GM13976 (cell line): Measurements from ENCODE around the gene AMOT.

Experiments
- DNase-seq: peaks from one replicate; pipeline ENCODE4 v3.0.0; 2012; ENCODE audit warnings: low spot score
- in situ Hi-C: fragments of 300-500 bp; cut with MboI; formaldehyde crosslinking; loops from one replicate; pipeline ENCODE4 v1.12.0; 2022; ENCODE audit warnings: low sequenced_read_pairs, mixed read lengths, inconsistent platforms; ENCODE audit not compliant: unreplicated experiment
- TF ChIP-seq, protein P1 (sequence below): IDR thresholded peaks from 2 replicates; pipeline ENCODE4 v1.5.1; 2012; ENCODE audit warnings: borderline replicate concordance, mild to moderate bottlenecking; ENCODE audit not compliant: insufficient read depth; ENCODE audit errors: extremely low read depth, missing control alignments, control extremely low read depth

AMOT gene

DNA sequence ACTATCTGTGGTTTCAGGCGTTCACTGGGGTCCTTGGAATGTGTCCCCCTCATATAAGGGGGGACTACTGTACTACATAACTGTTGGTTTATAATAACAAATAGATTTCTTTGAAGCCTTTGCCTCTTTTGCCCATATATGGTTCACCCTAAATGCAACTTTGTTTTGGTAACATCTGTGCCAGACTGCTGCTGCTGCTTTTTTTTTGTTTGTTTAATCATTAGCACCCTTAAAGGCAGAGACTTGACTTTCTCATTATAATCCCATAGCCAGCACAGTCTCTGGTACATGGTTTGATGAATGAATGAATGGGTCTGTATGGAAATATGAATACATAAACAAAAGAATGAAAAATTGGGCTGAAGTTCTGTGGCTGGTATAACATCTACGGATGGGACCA lies 80.7 kb downstream of the AMOT start:
- in situ Hi-C loops = no loop called here
- TF ChIP-seq, protein P1, sequence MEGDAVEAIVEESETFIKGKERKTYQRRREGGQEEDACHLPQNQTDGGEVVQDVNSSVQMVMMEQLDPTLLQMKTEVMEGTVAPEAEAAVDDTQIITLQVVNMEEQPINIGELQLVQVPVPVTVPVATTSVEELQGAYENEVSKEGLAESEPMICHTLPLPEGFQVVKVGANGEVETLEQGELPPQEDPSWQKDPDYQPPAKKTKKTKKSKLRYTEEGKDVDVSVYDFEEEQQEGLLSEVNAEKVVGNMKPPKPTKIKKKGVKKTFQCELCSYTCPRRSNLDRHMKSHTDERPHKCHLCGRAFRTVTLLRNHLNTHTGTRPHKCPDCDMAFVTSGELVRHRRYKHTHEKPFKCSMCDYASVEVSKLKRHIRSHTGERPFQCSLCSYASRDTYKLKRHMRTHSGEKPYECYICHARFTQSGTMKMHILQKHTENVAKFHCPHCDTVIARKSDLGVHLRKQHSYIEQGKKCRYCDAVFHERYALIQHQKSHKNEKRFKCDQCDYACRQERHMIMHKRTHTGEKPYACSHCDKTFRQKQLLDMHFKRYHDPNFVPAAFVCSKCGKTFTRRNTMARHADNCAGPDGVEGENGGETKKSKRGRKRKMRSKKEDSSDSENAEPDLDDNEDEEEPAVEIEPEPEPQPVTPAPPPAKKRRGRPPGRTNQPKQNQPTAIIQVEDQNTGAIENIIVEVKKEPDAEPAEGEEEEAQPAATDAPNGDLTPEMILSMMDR = no peak
- no peak for DNase-seq

DNA sequence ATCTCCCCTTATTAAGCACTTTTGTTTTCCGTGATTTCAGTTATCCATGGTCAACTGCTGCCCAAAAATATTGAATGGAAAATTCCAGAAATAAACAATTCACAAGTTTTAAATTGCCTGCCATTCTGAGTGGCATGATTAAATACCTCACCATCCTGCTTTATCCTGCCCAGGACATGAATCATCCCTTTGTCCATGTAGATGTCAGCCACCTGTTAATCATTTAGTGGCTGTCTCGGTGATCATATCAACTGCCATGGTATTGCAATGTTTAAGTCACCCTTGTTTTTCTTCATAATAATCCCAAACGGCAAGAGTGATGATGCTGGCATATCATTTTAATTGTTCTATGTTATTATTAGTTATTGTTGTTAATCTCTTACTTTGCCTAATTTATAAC lies 81.1 kb downstream of the AMOT start:
- TF ChIP-seq, protein P1 = no peak
- in situ Hi-C loops = no loop called here
- DNase-seq = no peak

DNA sequence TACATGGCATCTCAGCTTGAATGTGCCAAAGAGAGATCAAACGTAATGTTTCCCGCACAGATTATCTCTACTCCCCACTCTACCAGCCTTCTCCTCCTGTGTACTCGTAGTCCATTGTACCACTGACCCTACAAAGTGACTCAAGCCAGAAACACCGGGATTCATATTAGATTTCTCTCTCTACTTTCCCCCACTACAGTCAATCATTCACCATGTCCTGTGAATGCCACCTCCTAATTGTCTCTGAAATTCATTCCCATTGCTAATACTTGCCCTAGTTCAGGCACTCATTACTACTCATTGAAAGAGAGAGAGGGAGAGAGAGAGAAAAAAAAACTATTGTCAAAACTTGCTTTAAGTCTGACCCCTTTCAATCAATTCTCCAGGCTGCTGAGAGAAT lies 82.7 kb downstream of the AMOT start:
- DNase-seq = no peak
- TF ChIP-seq, protein P1 = no peak
- in situ Hi-C loops = no loop called here

- TF ChIP-seq, protein P1 = no peak
- no peak for DNase-seq
- in situ Hi-C loops = no loop called here
Observed at GRCh38 chrX:112753116-112753515, 87.5 kb downstream of the AMOT start.

- DNase-seq = no peak
- TF ChIP-seq, protein P1 = no peak
- in situ Hi-C loops = no loop called here
Observed at GRCh38 chrX:112751076-112751475, 89.6 kb downstream of the AMOT start.

DNA sequence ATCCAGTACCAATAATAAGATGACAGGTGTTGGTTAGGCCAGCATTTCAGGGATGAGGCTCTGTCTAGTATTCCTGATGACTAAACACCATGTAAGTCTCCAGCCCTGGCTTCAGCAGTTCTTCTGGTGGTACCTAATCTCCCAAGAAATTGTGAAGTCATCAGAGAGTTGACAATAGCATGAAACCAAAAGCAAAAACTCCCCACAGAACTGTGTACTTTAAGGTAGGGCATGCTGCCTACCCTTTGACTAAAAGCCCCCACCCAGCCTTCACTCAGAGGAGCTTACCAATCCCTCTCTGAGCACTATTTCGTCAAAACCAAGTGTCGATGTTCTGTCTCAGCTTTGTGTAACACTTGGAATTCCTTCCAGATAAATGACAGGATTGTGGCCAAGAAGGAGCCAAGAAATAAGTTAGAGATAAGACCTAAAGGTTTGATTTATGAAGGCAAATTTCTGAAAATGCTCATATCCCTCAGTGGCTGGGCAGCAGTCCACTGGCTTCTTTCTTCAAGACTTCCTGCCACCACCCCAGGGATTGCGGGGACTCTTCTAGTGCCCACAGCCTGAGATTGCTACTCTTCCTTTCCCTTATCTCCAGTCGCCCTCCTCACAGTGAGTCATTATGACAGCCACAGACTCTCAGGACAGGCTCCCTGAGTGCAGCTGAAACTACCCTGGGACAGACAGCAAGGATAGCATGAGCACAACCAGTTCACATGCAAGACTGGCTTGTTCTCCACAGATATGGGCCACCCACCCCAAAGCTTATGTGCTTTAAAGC lies 93.6 kb downstream of the AMOT start:
- in situ Hi-C loops = no loop called here
- no peak for DNase-seq
- TF ChIP-seq, protein P1 = no peak
